MM.1S (cell line): ENCODE data around the gene SPAG7.

Experiments used
- CTCF ChIP-seq: fragments of 300-600 bp; sonication (generic); IDR thresholded peaks from 2 replicates; pipeline ENCODE4 v1.5.1; 2016; ENCODE audit warnings: antibody characterized with exemption, low read length, mixed read lengths
- EZH2phosphoT487 ChIP-seq: fragments of 300-600 bp; sonication (generic); IDR thresholded peaks from 2 replicates; pipeline ENCODE4 v1.6.1; 2018; ENCODE audit warnings: antibody characterized with exemption, low read length

- no peak for TF ChIP-seq CTCF
- no peak for TF ChIP-seq EZH2phosphoT487
Observed at GRCh38 chr17:4955091-4955490, 12.5 kb downstream of the SPAG7 start.
